Measurements from ENCODE around the gene BTBD9. TPM values are rescaled to one million over a fixed set of nuclear protein-coding genes. Genes with fewer than 3 reads are reported as not detected.

The BTBD9 gene
- total RNA-seq, 1 donor, result 25.3 TPM

GRCh38 chr6:38423746-38424145 lies 216.0 kb downstream of the BTBD9 start:
- Histone ChIP-seq H3K36me3 (ENCODE audit: insufficient read depth, low read length) (no peaks in the 10 kb centered on the region), H3K4me3 (ENCODE audit: insufficient read depth, low read length) (no peak overlapping the region), H3K4me1 (ENCODE audit: insufficient read depth, low read length) (peaks cover 4% of the 10 kb centered on the region), H3K79me2 (ENCODE audit: insufficient read depth, low read length) (no peaks in the 10 kb centered on the region), H3K9me3 (ENCODE audit: low read depth, low read length) (no peaks in the 10 kb centered on the region), H2AFZ (ENCODE audit: low read length) (no peak overlapping the region), H3K27me3 (ENCODE audit: insufficient read depth, low read length) (no peaks in the 10 kb centered on the region), H3K27ac (ENCODE audit: low read depth, low read length) (no peak overlapping the region), H4K20me1 (ENCODE audit: insufficient read depth, low read length) (no peaks in the 10 kb centered on the region), H3K4me2 (ENCODE audit: insufficient read depth, low read length) (no peak overlapping the region)
- no peak for DNase-seq (ENCODE audit: insufficient read length, low spot score, missing footprints)
- TF ChIP-seq CTCF (IDR thresholded peaks at IDR 0.05; ENCODE audit: extremely low read depth, low read depth, low read length), result no peak

GRCh38 chr6:38420207-38420606 lies 219.5 kb downstream of the BTBD9 start:
- peak; percentile 64 for DNase-seq (ENCODE audit: insufficient read length, low spot score, missing footprints)
- no peak overlapping the region for H3K27ac ChIP-seq (ENCODE audit: low read depth, low read length)
- TF ChIP-seq CTCF (IDR thresholded peaks at IDR 0.05; ENCODE audit: extremely low read depth, low read depth, low read length), result no peak
- no peaks in the 10 kb centered on the region for H3K27me3 ChIP-seq (ENCODE audit: insufficient read depth, low read length)
- no peaks in the 10 kb centered on the region for H3K79me2 ChIP-seq (ENCODE audit: insufficient read depth, low read length)
- no peak overlapping the region for H2AFZ ChIP-seq (ENCODE audit: low read length)
- no peak overlapping the region for H3K4me3 ChIP-seq (ENCODE audit: insufficient read depth, low read length)
- H3K36me3 ChIP-seq (ENCODE audit: insufficient read depth, low read length), result no peaks in the 10 kb centered on the region
- no peaks in the 10 kb centered on the region for H4K20me1 ChIP-seq (ENCODE audit: insufficient read depth, low read length)
- H3K9me3 ChIP-seq (ENCODE audit: low read depth, low read length), result no peaks in the 10 kb centered on the region
- H3K4me2 ChIP-seq (ENCODE audit: insufficient read depth, low read length), result no peak overlapping the region
- H3K4me1 ChIP-seq (ENCODE audit: insufficient read depth, low read length), result peaks cover 4% of the 10 kb centered on the region

GRCh38 chr6:38417521-38417920 lies 222.2 kb downstream of the BTBD9 start:
- H3K4me2 ChIP-seq (ENCODE audit: insufficient read depth, low read length), result no peak overlapping the region
- DNase-seq (ENCODE audit: insufficient read length, low spot score, missing footprints), result no peak
- no peak overlapping the region for H2AFZ ChIP-seq (ENCODE audit: low read length)
- no peaks in the 10 kb centered on the region for H3K79me2 ChIP-seq (ENCODE audit: insufficient read depth, low read length)
- TF ChIP-seq CTCF (IDR thresholded peaks at IDR 0.05; ENCODE audit: extremely low read depth, low read depth, low read length), result no peak
- H3K27me3 ChIP-seq (ENCODE audit: insufficient read depth, low read length), result no peaks in the 10 kb centered on the region
- peaks cover 4% of the 10 kb centered on the region for H3K4me1 ChIP-seq (ENCODE audit: insufficient read depth, low read length)
- H3K9me3 ChIP-seq (ENCODE audit: low read depth, low read length), result no peaks in the 10 kb centered on the region
- H4K20me1 ChIP-seq (ENCODE audit: insufficient read depth, low read length), result no peaks in the 10 kb centered on the region
- no peak overlapping the region for H3K4me3 ChIP-seq (ENCODE audit: insufficient read depth, low read length)
- no peak overlapping the region for H3K27ac ChIP-seq (ENCODE audit: low read depth, low read length)
- H3K36me3 ChIP-seq (ENCODE audit: insufficient read depth, low read length), result no peaks in the 10 kb centered on the region

- H3K27ac ChIP-seq (ENCODE audit: low read depth, low read length), result no peak overlapping the region
- H3K27me3 ChIP-seq (ENCODE audit: insufficient read depth, low read length), result no peaks in the 10 kb centered on the region
- no peak overlapping the region for H3K4me2 ChIP-seq (ENCODE audit: insufficient read depth, low read length)
- no peaks in the 10 kb centered on the region for H3K36me3 ChIP-seq (ENCODE audit: insufficient read depth, low read length)
- H4K20me1 ChIP-seq (ENCODE audit: insufficient read depth, low read length), result no peaks in the 10 kb centered on the region
- peaks cover 4% of the 10 kb centered on the region for H3K4me1 ChIP-seq (ENCODE audit: insufficient read depth, low read length)
- H2AFZ ChIP-seq (ENCODE audit: low read length), result no peak overlapping the region
- TF ChIP-seq CTCF (IDR thresholded peaks at IDR 0.05; ENCODE audit: extremely low read depth, low read depth, low read length), result no peak
- no peaks in the 10 kb centered on the region for H3K9me3 ChIP-seq (ENCODE audit: low read depth, low read length)
- no peaks in the 10 kb centered on the region for H3K79me2 ChIP-seq (ENCODE audit: insufficient read depth, low read length)
- no peak for DNase-seq (ENCODE audit: insufficient read length, low spot score, missing footprints)
- H3K4me3 ChIP-seq (ENCODE audit: insufficient read depth, low read length), result no peak overlapping the region
These were observed 224.3 kb downstream of the BTBD9 start for GRCh38 chr6:38415231-38416005.

All from osteoblast (primary cell).